ENCODE data around the gene PALLD.

DNA sequence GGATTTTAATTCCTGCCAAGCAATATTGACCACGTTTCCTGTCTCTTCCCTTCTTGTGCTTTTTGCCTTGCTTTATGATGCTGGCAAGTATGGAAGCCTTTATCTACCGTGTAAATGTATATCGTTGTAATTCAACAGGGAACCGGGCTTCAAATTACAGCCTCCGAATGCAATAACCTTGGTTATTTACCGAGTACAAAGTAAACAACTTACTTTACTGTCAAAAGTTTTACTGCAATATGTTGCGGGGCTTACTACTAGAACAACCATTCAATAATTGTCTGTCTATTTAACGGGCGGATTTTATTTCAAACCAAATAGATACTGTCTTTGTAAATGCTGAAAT, 73.1 kb downstream of the PALLD start:
- TF ChIP-seq CTCF (IDR thresholded peaks at IDR 0.05; ENCODE audit: low read length), result no peak
- no peak for TF ChIP-seq EZH2 (optimal IDR thresholded peaks at IDR 0.05; ENCODE audit: low read depth, low read length)
- TF ChIP-seq EZH2phosphoT487 (IDR thresholded peaks at IDR 0.05; ENCODE audit: low read length), result no peak
